NCI-H460 (cell line): ENCODE data around the gene SNTG2. TPM values are rescaled to one million over a fixed set of nuclear protein-coding genes. Genes with fewer than 3 reads are reported as not detected.

ENCODE experiments used
- DNase-seq: peaks from one replicate; pipeline ENCODE4 v3.0.0-alpha.2; 2016; ENCODE audit warnings: low read depth; ENCODE audit errors: extremely low read depth
- total RNA-seq: library from RNA; depleted of rRNA; stranded (reverse); fragments of >200 nt; shearing (Covaris generic); gene quantifications from 2 replicates; pipeline ENCODE4 v1.2.3, GENCODE V29; 2014

Gene SNTG2
- total RNA-seq, 1 experiment from 2014 or later = not detected

DNA sequence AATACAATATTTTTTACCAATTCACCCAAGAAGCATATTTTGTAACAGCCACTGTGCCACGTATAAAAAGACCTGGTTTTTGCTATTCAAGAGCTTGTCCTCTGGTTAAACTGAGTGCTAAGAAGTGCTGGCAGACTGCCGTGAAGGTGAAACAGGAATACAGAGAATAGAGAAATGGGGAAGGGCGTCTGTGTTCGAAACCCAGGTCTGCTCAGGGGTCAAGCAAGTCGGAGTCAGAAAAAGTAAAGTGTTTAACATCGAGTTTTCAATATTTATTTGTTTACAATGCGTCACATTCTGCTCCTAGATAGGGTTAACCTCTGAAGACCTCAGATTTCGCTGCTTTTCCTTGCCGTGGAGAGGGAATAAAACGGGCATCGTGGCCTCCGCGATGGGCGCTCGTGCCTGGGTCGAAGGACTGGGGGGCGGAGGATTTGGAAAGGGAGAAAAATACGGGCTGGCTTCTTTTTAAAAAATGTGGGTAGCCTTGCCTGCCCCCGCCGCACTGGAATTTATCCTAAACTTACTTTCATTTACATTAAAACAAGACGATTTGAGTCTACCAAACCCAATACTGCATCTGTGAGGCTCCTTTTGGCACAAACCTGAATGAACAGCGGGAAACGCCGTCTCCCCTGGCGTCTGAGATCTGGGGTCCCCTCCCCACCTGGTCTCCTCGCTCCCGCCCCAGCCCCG lies 1.1 kb upstream of the SNTG2 start:
- DNase-seq = no peak

DNA sequence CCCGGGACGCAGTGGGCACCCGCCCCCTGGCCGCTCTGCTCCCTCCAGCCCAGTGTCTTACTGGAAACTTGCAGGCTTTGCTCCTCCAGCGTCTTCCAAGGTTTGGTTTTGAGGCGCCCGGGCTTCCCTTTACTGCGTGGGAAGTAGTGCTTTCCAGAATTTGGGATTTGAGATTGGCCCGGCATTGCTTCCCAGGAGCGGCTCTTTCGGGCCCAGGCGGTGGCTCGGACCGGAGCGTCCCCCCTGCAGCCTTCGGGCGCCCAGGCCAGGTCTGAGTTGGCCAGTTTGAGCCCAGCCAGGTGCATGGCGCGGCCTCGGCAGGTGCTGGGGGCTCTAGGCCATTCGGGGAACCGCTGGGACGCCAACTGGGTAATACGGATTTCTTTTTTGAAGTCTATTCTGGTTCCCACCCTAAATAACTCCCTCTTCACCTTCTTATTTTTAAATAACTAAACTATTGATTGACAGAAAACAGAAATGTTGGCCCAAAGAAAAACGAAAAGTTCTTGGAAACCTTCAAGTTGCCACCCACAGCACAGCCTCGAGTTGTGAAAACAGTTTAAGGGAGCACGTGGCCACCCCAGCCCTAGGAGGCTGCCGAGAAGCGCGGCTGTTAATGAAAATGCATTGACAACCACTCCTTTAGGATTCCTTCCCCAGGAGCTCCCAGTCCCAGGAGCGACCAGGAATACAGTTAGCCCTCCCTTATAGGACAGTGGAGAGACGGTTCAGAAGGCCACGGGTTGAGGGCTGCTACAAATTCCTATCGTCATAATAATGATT lies 766 bp downstream of the SNTG2 start:
- no peak for DNase-seq

DNA sequence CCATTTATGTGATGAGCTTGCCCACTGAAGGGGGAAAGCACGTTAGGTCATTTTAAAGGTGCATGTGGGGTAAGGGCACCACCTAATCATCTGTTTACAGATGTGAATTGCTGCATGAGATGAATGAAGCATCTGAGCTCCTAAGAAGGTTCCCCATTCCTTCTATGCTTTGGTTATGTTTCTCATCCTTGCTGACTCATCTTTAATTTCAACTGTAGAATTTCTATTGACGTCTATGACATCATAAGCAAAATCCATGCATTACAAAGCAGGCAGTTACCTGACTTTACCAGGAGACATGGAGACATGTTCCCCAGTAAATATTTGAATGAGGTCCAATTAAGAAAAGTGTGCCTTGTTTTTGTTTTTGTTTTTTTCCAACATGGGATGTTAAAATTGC lies 2.8 kb downstream of the SNTG2 start:
- no peak for DNase-seq

DNA sequence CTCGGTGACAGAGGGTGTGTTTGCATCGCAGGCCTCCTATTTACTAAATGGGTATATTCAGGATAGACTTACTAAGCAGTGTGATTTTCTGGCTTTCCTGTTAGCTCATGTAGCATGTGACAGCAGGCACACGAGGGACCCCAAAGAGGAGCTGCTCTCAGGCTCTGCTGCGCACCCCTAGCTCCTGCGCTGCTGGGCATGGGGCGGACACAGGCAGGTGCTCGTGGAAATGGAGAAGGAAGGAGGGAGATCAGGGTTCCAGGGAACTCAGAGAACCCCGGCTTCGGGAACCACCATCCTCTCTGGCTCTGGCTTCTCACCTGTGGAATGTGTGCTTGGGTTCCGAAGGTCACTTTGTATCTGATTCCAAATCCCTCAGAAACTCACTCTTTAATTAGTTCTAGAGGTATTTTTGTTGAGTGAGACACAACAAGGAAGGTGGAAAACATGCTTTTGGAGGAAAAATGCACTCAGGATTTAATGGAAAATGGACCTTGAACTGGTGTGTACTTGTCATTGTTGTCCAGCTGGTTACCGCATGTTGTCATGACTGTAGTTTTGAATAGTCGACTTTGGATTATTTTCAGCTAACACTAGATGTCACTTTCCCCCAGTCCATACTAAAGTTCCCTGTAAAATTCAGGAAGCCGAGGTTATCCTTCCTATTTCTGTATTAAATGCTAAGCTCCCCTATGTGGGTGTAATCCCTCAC lies 3.5 kb downstream of the SNTG2 start:
- DNase-seq = no peak

DNA sequence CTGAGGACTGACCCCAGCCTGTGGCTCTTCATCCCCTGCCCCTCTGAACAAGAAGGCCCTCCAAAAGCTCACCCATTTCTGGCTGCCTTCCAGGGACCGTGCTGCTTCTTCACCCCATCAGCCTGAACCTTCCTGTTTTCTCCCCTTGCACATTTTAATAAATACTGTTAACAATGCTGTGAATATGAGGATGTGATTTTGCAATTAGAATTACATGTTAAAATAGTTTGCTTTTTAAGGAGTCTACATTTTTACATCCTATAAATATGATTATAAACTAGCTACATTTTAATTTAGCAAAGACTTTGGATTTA lies 4.0 kb downstream of the SNTG2 start:
- no peak for DNase-seq

DNA sequence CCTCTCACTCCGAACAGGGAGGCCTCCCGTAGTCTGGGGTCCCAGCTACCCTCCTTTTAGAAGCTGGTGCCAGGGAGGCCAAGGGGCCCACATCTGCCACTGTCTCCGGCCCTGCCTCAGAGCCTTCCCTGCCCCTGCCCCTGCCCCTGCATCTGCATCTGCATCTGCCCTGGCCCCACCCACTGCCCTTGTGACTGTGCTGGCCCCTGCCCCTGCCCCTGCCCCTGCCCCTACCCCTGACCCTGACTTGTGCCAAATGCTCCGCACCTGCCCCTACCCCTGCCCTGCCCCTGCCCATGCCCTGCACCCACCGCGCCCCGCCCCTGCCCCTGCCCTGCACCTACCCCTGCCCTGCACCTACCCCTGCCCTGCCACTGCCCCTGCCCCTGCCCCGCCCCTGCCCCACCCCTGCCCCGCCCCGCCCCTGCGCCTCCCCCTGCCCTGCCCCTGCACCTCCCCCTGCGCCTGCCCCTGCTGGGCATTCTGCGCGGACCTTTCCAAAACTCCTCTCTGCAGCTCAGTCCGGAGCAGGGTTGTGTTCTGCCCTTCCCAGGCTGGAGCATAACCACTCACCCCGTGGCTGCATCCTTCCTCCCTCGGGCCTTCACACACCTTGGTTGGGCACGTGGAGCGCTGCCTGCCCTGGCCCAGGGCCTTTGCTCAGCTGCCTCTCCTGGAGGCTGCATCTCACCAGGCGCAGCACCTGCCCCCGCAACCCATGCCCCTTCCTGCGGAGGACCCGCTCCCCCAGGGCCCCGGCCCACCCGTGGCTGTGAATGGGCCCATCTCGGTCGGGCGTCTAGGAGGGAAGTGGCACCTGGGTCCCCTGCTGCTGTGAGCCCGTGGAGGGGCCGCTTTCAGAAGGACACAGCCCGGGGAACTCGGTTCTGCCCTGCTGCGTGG lies 5.4 kb downstream of the SNTG2 start:
- no peak for DNase-seq

DNA sequence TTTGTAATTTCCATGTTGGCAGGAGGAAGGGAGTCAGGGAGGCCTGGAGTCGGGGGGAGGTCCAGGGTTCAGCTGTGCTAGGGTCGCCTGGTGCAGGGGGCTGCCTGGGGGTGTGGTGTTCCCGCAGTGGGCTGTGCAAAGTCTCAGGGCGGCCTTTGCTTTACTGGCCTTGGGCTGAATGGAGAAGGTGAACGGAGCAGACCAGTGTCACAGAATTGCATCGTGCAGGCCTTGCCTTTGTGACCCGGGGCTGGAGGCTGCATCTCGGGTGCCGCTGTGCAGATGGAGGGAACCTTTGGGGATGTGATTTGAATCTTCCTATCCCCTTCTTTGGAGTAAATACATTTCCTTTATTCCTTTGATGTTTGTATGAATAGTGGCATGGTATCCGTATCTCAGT lies 8.8 kb downstream of the SNTG2 start:
- no peak for DNase-seq

DNA sequence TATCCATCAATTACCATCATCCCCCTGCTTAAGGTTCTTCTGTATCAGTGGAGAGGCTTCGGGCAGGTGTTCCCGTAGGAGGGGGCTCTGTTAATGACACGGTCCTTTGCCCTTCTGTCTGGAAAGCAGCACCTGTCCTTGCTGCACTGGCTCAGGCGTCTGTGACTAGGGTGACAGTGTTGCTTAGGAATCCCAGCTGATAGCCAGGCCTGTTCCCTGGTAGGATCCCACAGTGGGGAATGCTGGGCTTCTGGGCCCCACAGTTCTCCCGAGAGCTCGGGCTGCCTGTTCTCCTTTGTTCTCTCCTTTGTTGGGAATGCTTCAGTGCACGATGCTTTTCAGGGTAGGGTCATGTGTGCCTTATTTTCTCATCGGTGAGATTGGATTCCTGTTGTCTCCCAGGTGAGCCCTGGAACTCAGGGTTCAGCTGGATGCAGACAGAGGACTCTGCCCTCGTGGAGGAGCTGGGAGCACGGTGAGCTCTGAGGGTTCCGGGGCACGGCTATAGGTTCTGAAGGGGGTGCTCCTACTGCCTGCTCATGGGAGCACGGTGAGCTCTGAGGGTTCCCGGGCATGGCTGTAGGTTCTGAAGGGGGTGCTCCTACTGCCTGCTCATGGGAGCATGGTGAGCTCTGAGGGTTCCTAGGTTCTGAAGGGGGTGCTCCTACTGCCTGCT lies 9.6 kb downstream of the SNTG2 start:
- DNase-seq = no peak

DNA sequence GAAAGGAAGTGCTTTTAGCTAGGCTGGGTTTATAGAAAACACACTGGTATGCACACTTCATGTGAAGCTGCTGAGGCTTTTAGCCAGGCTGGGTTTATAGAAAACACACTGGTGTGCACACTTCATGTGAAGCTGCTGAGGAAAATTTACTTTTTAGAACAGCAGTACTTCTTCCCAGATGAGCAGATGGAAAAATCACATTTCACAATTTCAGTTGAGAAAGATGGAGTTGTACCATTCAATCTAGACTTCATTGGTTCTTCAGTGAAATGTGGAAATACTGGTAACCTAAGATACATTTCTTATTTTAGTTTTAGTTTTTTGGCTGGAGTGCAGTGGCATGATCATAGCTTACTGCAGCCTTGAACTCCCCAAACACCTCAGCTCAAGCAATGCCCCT lies 11.1 kb downstream of the SNTG2 start:
- no peak for DNase-seq

DNA sequence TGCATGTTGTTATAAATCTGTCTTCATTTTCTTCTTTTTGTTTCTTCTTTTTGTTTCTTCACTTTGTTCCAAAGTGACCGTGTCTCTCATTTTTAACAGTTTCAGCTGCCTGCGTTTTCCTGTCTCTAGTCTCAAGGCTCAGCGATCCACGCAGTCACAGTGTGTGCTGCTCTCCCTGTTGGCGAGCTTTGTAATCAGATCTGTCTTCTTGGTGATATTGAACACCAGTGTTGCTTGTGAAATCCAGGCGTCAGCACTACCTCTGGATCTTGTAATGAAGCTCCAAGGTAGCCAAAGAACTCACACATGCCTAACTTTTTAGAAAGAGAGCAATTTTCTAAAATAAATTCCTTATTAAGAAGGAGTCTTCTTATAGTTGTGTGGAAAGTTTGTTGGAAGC lies 13.2 kb downstream of the SNTG2 start:
- no peak for DNase-seq

DNA sequence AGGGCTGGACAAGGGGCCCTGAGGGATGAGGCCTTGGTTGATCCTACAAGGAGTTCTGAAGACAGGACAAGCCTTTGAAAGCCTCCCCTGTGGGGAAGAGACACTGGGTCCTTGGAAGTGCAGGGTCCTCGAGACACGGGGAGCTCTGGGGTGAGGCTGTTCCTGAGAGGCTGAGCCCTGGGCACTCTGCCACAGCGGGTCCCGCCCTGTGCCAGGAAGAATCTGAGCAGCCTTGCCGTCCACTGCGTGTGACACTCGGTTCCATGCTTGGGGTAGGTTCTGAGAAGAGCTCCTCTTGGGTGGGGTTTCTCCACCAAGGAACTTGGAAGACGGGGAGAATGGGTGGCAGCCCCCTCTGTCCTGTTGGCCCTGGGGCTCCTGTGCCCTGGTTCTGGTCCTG lies 13.9 kb downstream of the SNTG2 start:
- no peak for DNase-seq

DNA sequence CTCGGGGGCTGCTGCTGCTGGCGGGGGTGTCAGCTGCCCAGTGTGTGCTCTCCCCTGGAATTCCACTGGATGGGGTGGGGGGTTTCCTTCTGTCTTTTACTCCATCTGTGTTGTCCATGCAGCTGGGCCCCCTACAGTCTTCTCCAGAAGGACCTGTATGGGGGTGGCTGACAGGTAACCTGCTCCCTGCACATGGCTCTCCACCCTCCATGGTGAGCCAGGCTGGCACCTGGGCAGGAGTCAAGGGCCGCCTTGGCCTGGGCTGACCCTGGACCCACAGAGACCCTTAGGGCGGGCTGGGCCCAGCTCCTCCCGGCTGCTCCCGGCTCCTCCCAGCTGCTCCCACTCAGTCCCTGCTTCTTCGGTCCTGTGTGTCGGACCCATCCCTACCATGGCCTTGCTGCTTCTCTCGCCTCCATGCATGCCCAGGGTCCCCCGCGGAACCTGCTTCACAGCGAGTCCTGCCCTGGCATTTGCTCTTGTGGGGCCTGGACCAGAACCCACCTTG lies 15.0 kb downstream of the SNTG2 start:
- DNase-seq = no peak

DNA sequence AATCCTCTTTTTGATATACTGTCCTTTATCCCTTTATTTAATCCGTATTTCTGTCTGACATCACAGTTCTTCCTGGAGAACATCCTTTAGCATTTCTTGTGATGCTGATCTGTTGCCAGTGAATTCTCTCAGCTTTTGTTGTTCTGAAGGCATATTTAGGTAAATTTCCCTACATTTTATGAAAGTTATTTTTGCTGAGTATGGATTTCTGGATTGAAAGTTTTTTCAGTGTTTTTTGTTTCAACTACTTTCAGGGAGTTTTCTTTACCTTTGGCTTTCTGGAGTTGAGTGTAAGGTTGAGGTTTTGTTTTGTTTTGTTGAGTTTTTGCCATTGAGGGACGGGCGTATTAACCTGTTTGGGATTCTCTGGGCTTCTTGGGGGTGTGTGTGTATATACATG lies 22.5 kb downstream of the SNTG2 start:
- no peak for DNase-seq

DNA sequence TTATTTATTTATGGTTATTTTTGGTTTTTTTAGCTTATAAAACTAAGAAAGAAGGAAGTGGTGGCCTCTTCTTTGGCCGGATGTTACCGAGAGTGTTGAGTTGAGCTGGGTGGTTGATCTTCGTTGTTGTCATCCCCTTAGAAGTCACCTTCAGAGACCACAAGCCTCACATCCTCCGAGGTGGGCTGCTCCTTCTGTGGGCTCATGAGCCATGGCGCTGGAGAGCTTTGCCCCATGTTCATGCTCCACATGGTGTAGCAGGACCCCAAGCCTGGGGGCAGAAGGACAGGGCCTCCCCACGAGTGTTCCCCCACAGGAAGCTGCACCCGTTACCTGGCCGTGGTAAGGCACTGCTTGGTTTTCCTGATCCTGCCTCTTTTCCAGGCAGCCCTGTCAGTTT lies 23.4 kb downstream of the SNTG2 start:
- DNase-seq = no peak

DNA sequence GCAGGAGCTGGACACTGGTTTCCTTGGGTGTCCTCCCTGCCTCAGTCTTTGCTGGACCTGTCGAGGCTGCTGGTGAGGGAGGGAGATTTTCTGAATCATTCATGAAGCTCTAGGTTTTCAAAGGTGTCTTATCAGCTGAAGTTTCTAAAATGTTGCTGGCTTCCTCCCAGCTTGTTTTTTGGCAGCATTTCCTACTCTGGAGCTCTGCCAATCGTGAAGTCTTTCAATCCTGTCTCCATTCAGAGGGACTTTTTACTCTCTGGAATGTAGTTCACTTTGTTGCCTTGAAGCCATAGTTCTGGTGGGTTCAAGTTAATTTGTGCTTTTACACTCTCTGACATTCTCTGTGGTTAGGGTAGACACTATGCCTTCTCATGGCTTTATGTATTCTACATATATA lies 23.9 kb downstream of the SNTG2 start:
- no peak for DNase-seq

DNA sequence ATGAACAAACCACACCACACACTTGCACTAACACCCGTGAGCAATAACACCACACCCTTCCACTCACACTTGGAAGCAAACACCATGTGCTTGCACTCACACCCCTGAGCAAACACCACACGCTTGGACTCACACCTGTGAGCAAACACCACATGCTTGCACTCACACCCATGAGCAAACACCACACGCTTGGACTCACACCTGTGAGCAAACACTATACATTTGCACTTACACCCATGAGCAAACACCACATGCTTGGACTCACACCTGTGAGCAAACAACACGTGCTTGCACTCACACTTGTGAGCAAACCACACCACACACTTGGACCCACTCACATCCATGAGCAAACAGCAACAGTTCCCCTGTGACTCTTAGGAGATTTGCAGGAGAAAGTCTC lies 24.4 kb downstream of the SNTG2 start:
- DNase-seq = no peak

DNA sequence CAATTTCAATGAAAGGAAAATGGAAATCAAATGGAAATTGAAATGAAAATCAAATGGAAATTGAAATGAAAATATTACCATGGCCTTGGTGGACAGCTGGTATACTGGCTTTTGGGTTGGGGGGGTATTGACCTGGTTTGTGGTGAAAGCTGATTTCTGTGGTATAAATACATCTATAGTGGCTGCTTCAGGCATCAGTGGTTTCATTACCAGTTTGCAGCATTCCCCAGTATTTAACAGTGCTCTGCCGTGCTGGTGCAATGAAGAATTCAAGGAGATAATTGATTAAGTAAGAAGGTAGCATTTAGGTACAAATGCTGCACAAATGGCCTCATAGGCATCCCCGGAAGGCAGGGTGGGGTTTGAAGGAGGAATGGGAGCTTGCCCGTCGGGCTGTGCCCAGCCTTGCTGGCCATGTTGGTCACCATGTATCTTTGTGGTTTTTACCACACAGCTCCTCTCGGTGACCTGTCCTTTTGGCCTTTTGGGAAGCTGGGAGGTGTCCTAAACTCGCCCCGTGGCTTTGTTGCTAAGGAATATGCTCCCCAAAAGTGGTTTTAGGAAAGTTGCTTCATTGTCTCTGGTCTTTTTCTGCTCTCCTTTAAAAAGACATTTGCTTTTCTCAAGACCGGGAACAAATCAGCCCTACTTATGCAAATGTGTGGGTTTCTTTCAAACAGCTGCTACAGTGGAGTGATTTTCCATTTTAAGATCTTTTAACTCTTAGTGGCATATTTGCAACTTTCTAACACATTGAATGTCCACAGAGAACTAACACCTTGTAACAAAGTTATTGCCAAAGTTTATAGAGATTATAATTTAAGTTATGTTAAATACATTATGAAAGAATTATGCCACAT lies 28.6 kb downstream of the SNTG2 start:
- no peak for DNase-seq

DNA sequence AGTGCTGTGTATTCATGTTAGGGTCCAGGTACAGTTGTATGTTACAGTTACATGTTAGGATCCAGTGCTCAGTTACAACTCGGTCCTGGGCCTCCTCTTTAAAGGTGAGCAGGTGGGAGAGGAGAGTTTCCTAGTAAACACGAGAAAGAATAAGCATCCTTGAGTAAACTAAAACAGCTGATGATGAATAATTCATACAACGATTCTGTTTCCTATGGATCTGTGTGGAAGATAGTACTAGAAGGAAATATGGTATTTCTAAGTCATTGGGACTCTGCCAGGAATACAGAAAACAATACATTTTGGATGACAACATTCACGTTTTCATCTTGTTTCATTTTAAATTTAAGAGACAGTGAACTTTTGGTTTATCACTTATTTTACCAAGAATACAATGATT lies 29.5 kb downstream of the SNTG2 start:
- DNase-seq = no peak

DNA sequence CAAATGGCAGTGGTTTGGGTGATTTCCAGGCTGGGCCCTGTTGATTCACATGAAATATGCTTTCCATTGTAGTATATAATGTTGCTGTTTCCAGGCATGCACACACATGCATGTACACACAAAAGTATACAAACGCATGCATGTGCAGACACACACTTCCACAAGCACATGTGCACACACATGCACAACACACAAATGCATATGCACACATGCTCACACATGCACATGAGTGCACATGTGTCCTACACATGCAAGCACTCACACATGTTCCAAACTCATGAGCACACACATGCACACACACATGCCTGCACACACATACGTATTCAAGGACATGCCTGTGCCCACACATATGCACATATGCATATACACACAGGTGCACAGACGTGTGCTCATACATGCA lies 30.6 kb downstream of the SNTG2 start:
- DNase-seq = no peak
